HCT116 (cell line): Measurements from ENCODE around the gene RPAIN.

ENCODE experiments used
- CEBPB ChIP-seq: IDR thresholded peaks from 2 replicates; pipeline ENCODE4 v1.6.1; 2012; ENCODE audit warnings: low read depth
- ELF1 ChIP-seq: IDR thresholded peaks from 2 replicates; pipeline ENCODE4 v1.6.1; 2012; ENCODE audit warnings: low read depth, borderline replicate concordance
- YY1 ChIP-seq: IDR thresholded peaks from 2 replicates; pipeline ENCODE4 v1.6.1; 2011; ENCODE audit warnings: low read length, low read depth, moderate library complexity, mild to moderate bottlenecking; ENCODE audit not compliant: insufficient replicate concordance; ENCODE audit errors: extremely low read depth

GRCh38 chr17:5480962-5481361 is 61.0 kb downstream of the RPAIN start:
- TF ChIP-seq CEBPB (no peak), ELF1 (no peak), YY1 (no peak)
